ENCODE data around the gene USP25.

DNA sequence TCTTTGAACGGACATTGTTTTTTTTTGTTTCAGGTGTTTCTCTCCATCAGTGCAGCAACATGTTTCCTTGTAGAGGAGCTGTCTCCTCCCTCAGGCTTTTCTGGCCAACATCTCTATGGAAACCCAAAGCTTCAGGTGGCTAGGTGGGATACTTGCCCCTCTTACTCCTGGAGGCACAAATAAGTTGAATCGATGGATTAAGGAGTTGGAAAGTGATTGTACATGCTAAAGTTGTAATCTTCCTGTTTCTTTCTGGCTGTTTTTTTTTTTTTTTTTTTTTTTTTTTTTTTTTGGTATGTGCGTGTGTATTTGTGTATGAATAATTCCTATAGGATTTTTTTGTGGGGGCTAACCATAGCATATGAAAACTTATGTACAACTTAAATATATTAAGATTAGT lies 10.6 kb downstream of the USP25 start:
- TF ChIP-seq EZH2 (IDR thresholded peaks at IDR 0.05; ENCODE audit: borderline replicate concordance, low read length) = no peak
- TF ChIP-seq, protein P1, sequence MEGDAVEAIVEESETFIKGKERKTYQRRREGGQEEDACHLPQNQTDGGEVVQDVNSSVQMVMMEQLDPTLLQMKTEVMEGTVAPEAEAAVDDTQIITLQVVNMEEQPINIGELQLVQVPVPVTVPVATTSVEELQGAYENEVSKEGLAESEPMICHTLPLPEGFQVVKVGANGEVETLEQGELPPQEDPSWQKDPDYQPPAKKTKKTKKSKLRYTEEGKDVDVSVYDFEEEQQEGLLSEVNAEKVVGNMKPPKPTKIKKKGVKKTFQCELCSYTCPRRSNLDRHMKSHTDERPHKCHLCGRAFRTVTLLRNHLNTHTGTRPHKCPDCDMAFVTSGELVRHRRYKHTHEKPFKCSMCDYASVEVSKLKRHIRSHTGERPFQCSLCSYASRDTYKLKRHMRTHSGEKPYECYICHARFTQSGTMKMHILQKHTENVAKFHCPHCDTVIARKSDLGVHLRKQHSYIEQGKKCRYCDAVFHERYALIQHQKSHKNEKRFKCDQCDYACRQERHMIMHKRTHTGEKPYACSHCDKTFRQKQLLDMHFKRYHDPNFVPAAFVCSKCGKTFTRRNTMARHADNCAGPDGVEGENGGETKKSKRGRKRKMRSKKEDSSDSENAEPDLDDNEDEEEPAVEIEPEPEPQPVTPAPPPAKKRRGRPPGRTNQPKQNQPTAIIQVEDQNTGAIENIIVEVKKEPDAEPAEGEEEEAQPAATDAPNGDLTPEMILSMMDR (conservative IDR thresholded peaks at IDR 0.05 in 1 of 2, IDR thresholded peaks at IDR 0.05 in 1 of 2; ENCODE audit: extremely low read depth in 1 of 2, insufficient read depth in 1 of 2, low read depth in 1 of 2, low read length in 2 of 2) = no peak

Data from mammary epithelial cell (primary cell).